IMR-90 (cell line): ENCODE measurements around the gene OPCML. TPM values are rescaled to one million over a fixed set of nuclear protein-coding genes. Genes with fewer than 3 reads are reported as not detected.

Experiments used
- ATAC-seq: fragments of 200-7000 bp; cut with Tn5 transposase; 2 replicates; pipeline ENCODE4 v1.9.1; 2020; ENCODE audit warnings: low read depth, mild to moderate bottlenecking, moderate library complexity
- BruUV-seq: library from RNA; stranded (reverse); fragments of 400-500 nt; replicated peaks from 2 replicates; lab custom pipeline; 2021; lab: Mats Ljungman, UMichigan
- CTCF ChIA-PET: fragments of 300-600 bp; formaldehyde crosslinking; extraction: SDS; loops from one replicate; lab custom pipeline; 2021; ENCODE audit warnings: antibody characterized with exemption; lab: Yijun Ruan, JAX
- POLR2A ChIA-PET: fragments of 300-600 bp; sonication (Branson Sonifier 250); formaldehyde crosslinking; loops from one replicate; lab custom pipeline; 2022; ENCODE audit warnings: antibody characterized with exemption; ENCODE audit not compliant: unreplicated experiment; lab: Charles Lee
- DNase-seq: peaks from one replicate; pipeline ENCODE4 v3.0.0; 2013
- H2AFZ ChIP-seq: replicated peaks from 2 replicates; pipeline ENCODE3; 2013; ENCODE audit warnings: low read length, mild to moderate bottlenecking; ENCODE audit not compliant: poor library complexity
- H2AK5ac ChIP-seq: 2 replicates; pipeline ENCODE4 v1.6.1; 2013; ENCODE audit warnings: low read depth, low read length, inconsistent platforms
- H2AK9ac ChIP-seq: replicated peaks from 2 replicates; pipeline ENCODE3; 2013; ENCODE audit warnings: mild to moderate bottlenecking, low read depth, low read length, moderate library complexity; ENCODE audit not compliant: poor library complexity
- H2BK120ac ChIP-seq: 2 replicates; pipeline ENCODE4 v1.6.1; 2013; ENCODE audit warnings: low read depth, low read length, inconsistent platforms
- H2BK15ac ChIP-seq: 3 replicates; pipeline ENCODE4 v1.6.1; 2013; ENCODE audit warnings: low read depth, low read length, inconsistent platforms
- H2BK20ac ChIP-seq: 2 replicates; pipeline ENCODE4 v1.6.1; 2013; ENCODE audit warnings: low read depth, mild to moderate bottlenecking, inconsistent platforms, low read length, moderate library complexity
- H2BK5ac ChIP-seq: 2 replicates; pipeline ENCODE4 v1.6.1; 2013; ENCODE audit warnings: mild to moderate bottlenecking, low read depth, low read length, inconsistent platforms; ENCODE audit not compliant: poor library complexity, severe bottlenecking
- H3K14ac ChIP-seq: replicated peaks from 2 replicates; pipeline ENCODE4 v1.6.1; 2013; ENCODE audit warnings: low read depth, low read length, inconsistent platforms
- H3K18ac ChIP-seq: 2 replicates; pipeline ENCODE4 v1.6.1; 2013; ENCODE audit warnings: low read depth, low read length, control low read depth
- H3K23ac ChIP-seq: 2 replicates; pipeline ENCODE4 v1.6.1; 2013; ENCODE audit warnings: low read depth, low read length, inconsistent platforms
- H3K27ac ChIP-seq: 2 replicates; pipeline ENCODE4 v1.5.1; 2013; ENCODE audit warnings: mild to moderate bottlenecking, control low read depth, low read length; ENCODE audit not compliant: insufficient read depth
- H3K27me3 ChIP-seq: 2 replicates; pipeline ENCODE4 v1.6.1; 2013; ENCODE audit warnings: low read length; ENCODE audit not compliant: control insufficient read depth, insufficient read depth
- H3K36me3 ChIP-seq: 2 replicates; pipeline ENCODE4 v1.6.1; 2013; ENCODE audit warnings: low read length, mixed read lengths; ENCODE audit not compliant: control insufficient read depth, insufficient read depth
- H3K4ac ChIP-seq: 2 replicates; pipeline ENCODE4 v1.6.1; 2013; ENCODE audit warnings: low read depth, low read length, inconsistent platforms
- H3K4me1 ChIP-seq: 2 replicates; pipeline ENCODE4 v1.6.1; 2013; ENCODE audit warnings: low read length, mixed read lengths; ENCODE audit not compliant: control insufficient read depth, insufficient read depth
- H3K4me2 ChIP-seq: 2 replicates; pipeline ENCODE4 v1.6.1; 2013; ENCODE audit warnings: low read depth, mild to moderate bottlenecking, control low read depth, low read length, moderate library complexity
- H3K4me3 ChIP-seq: 2 replicates; pipeline ENCODE4 v1.5.1; 2013; ENCODE audit warnings: low read depth, mild to moderate bottlenecking, control low read depth, low read length, moderate library complexity; ENCODE audit not compliant: insufficient read depth
- H3K56ac ChIP-seq: 2 replicates; pipeline ENCODE4 v1.6.1; 2013; ENCODE audit warnings: low read length, inconsistent platforms; ENCODE audit not compliant: insufficient read depth; ENCODE audit errors: extremely low read depth
- H3K79me1 ChIP-seq, 2 experiments: 2 replicates each; pipeline ENCODE4 v1.6.1; 2013; ENCODE audit warnings: low read length in 2 of 2, inconsistent platforms in 1 of 2, low read depth in 1 of 2
- H3K9ac ChIP-seq: 2 replicates; pipeline ENCODE4 v1.6.1; 2013; ENCODE audit warnings: low read depth, low read length, control low read depth
- H3K9me1 ChIP-seq: 2 replicates; pipeline ENCODE4 v1.6.1; 2013; ENCODE audit warnings: low read length, inconsistent platforms; ENCODE audit not compliant: insufficient read depth
- H3K9me3 ChIP-seq: 2 replicates; pipeline ENCODE4 v1.6.1; 2013; ENCODE audit warnings: low read length; ENCODE audit not compliant: control insufficient read depth, insufficient read depth
- H4K20me1 ChIP-seq: 2 replicates; pipeline ENCODE4 v1.6.1; 2013; ENCODE audit warnings: low read length, inconsistent platforms; ENCODE audit not compliant: insufficient read depth
- H4K5ac ChIP-seq: 2 replicates; pipeline ENCODE4 v1.6.1; 2013; ENCODE audit warnings: mild to moderate bottlenecking, low read depth, low read length, control low read depth
- H4K8ac ChIP-seq, 2 experiments: 2 replicates each; pipeline ENCODE4 v1.6.1; 2013; ENCODE audit warnings: low read depth in 2 of 2, low read length in 2 of 2, control low read depth in 1 of 2, inconsistent platforms in 1 of 2
- H4K91ac ChIP-seq: 2 replicates; pipeline ENCODE4 v1.6.1; 2013; ENCODE audit warnings: low read depth, low read length, inconsistent platforms; ENCODE audit not compliant: insufficient read depth
- BHLHE40 ChIP-seq: fragments of 150-350 bp; IDR thresholded peaks from 2 replicates; pipeline ENCODE4 v1.6.1; 2016; ENCODE audit warnings: mild to moderate bottlenecking, low read depth, low read length
- CEBPB ChIP-seq: IDR thresholded peaks from 2 replicates; pipeline ENCODE4 v1.6.1; 2012; ENCODE audit warnings: low read depth, low read length, improper control_type of control experiment
- FOS ChIP-seq: fragments of 150-350 bp; IDR thresholded peaks from 2 replicates; pipeline ENCODE4 v1.6.1; 2016; ENCODE audit warnings: low read depth, low read length
- MAFK ChIP-seq: IDR thresholded peaks from 2 replicates; pipeline ENCODE4 v1.6.1; 2012; ENCODE audit warnings: low read depth, low read length, improper control_type of control experiment
- POLR2A ChIP-seq: IDR thresholded peaks from 2 replicates; pipeline ENCODE4 v1.6.1; 2012; ENCODE audit warnings: mild to moderate bottlenecking, low read depth, low read length
- RAD21 ChIP-seq: IDR thresholded peaks from 2 replicates; pipeline ENCODE4 v1.6.1; 2012; ENCODE audit warnings: low read length, improper control_type of control experiment
- RFX5 ChIP-seq: IDR thresholded peaks from 2 replicates; pipeline ENCODE4 v1.8.0; 2012; ENCODE audit warnings: low read depth, mild to moderate bottlenecking, low read length, moderate library complexity
- SMC3 ChIP-seq: fragments of 150-350 bp; IDR thresholded peaks from 2 replicates; pipeline ENCODE4 v1.6.1; 2016; ENCODE audit warnings: low read depth, mild to moderate bottlenecking, antibody characterized with exemption, low read length, moderate library complexity
- WGBS, 2 experiments: methylation state at CpG; one replicate each; pipeline versions ENCODE4 v1.1.5 to v1.1.7; 2013; ENCODE audit warnings: missing lambda C conversion rate in 2 of 2; ENCODE audit not compliant: insufficient read length in 1 of 2; ENCODE audit errors: extremely low coverage in 2 of 2; 5-methylcytosine and 5-hydroxymethylcytosine counted together
- dilution Hi-C: fragments of 300-500 bp; cut with HindIII; formaldehyde crosslinking; loops from one replicate; pipeline ENCODE4 v1.14.3; 2018; ENCODE audit warnings: low sequenced_read_pairs; ENCODE audit not compliant: unreplicated experiment
- in situ Hi-C: fragments of 300-500 bp; cut with MboI; formaldehyde crosslinking; loops from 3 replicates; pipeline ENCODE4 v1.14.3; 2019; ENCODE audit warnings: low sequenced_read_pairs, inconsistent platforms, mixed read lengths
- intact Hi-C: fragments of 100-400 bp; cut with micrococcal nuclease; formaldehyde crosslinking; loops from 2 replicates; pipeline ENCODE4 v1.10.0; 2022
- polyA plus RNA-seq, 3 experiments: library from polyadenylated mRNA; depleted of rRNA; stranded (reverse); fragments of >200 nt; gene quantifications; 2 replicates each; pipeline ENCODE4 v1.2.3, GENCODE V29; 2012; ENCODE audit warnings: low replicate concordance in 1 of 3
- total RNA-seq: library from RNA; depleted of rRNA; stranded (reverse); fragments of >200 nt; gene quantifications from 2 replicates; pipeline ENCODE4 v1.2.3, GENCODE V29; 2012
- TF ChIP-seq, protein P1 (sequence below): fragments of 150-350 bp; IDR thresholded peaks from 2 replicates; pipeline ENCODE4 v1.6.1; 2017; ENCODE audit warnings: mild to moderate bottlenecking, antibody characterized with exemption, low read length, low read depth
- TF ChIP-seq, protein P2 (sequence below): fragments of 150-350 bp; IDR thresholded peaks from 2 replicates; pipeline ENCODE4 v1.6.1; 2016; ENCODE audit warnings: low read depth, mild to moderate bottlenecking, low read length, moderate library complexity, borderline replicate concordance
- TF ChIP-seq, protein P3 (sequence below): conservative IDR thresholded peaks from 2 replicates; pipeline ENCODE4 v1.5.1; 2012; ENCODE audit warnings: mild to moderate bottlenecking, low read depth, low read length, improper control_type of control experiment

OPCML gene
- total and polyA plus RNA-seq, 2 of the 4 experiments (the other 2 are of a cell fraction): under 0.01 to 2.6 TPM

DNA sequence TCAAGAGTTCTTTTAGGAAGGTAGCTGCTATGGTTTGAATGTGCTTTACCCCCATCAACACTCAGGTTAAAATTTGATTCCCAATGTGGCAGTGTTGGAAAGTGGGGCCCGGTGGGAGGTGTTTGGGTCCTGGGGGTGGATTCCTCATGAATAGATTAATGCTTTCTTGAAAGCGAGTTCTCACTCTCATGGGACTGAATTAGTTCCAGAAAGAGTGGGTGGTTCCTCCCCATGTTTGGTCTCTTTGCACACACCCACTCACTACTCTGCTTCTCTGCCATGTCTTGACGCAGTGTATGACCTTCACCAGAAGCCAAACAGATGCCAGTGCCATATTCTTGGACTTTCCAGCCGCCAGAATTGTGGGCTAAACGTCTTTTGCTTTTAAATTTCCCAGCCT, 394.4 kb downstream of the OPCML start:
- H3K27ac ChIP-seq: no peak overlapping the region
- WGBS, 2 experiments: no CpG with 5 or more reads among the region's 5 CpGs
- no peak overlapping the region for H2AK5ac ChIP-seq
- H3K56ac ChIP-seq: no peak overlapping the region
- no peak overlapping the region for H3K4ac ChIP-seq
- no peaks in the 10 kb centered on the region for H3K4me1 ChIP-seq
- no peak overlapping the region for H2AFZ ChIP-seq
- no peak overlapping the region for H2BK20ac ChIP-seq
- H4K8ac ChIP-seq: no peak overlapping the region
- TF ChIP-seq POLR2A (no peak), SMC3 (no peak), CEBPB (no peak), BHLHE40 (no peak), MAFK (no peak), RAD21 (no peak), FOS (no peak), RFX5 (no peak)
- TF ChIP-seq, protein P1, sequence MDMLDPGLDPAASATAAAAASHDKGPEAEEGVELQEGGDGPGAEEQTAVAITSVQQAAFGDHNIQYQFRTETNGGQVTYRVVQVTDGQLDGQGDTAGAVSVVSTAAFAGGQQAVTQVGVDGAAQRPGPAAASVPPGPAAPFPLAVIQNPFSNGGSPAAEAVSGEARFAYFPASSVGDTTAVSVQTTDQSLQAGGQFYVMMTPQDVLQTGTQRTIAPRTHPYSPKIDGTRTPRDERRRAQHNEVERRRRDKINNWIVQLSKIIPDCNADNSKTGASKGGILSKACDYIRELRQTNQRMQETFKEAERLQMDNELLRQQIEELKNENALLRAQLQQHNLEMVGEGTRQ: no peak
- TF ChIP-seq, protein P2, sequence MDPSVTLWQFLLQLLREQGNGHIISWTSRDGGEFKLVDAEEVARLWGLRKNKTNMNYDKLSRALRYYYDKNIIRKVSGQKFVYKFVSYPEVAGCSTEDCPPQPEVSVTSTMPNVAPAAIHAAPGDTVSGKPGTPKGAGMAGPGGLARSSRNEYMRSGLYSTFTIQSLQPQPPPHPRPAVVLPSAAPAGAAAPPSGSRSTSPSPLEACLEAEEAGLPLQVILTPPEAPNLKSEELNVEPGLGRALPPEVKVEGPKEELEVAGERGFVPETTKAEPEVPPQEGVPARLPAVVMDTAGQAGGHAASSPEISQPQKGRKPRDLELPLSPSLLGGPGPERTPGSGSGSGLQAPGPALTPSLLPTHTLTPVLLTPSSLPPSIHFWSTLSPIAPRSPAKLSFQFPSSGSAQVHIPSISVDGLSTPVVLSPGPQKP: no peak
- TF ChIP-seq, protein P3, sequence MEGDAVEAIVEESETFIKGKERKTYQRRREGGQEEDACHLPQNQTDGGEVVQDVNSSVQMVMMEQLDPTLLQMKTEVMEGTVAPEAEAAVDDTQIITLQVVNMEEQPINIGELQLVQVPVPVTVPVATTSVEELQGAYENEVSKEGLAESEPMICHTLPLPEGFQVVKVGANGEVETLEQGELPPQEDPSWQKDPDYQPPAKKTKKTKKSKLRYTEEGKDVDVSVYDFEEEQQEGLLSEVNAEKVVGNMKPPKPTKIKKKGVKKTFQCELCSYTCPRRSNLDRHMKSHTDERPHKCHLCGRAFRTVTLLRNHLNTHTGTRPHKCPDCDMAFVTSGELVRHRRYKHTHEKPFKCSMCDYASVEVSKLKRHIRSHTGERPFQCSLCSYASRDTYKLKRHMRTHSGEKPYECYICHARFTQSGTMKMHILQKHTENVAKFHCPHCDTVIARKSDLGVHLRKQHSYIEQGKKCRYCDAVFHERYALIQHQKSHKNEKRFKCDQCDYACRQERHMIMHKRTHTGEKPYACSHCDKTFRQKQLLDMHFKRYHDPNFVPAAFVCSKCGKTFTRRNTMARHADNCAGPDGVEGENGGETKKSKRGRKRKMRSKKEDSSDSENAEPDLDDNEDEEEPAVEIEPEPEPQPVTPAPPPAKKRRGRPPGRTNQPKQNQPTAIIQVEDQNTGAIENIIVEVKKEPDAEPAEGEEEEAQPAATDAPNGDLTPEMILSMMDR: no peak
- no peak overlapping the region for H2BK5ac ChIP-seq
- intact Hi-C loops (no loop called here), dilution Hi-C loops (no loop called here), in situ Hi-C loops (no loop called here)
- H3K9ac ChIP-seq: no peak overlapping the region
- no peaks in the 10 kb centered on the region for H4K20me1 ChIP-seq
- H2BK120ac ChIP-seq: no peak overlapping the region
- POLR2A ChIA-PET: no interaction called here
- H4K5ac ChIP-seq: no peak overlapping the region
- no peak overlapping the region for H4K91ac ChIP-seq
- no peaks in the 10 kb centered on the region for H3K36me3 ChIP-seq
- no TSS peak for BruUV-seq
- DNase-seq (no peak), ATAC-seq (no peak)
- no peaks in the 10 kb centered on the region for H3K79me1 ChIP-seq
- H2BK15ac ChIP-seq: no peak overlapping the region
- peaks cover 16% of the 10 kb centered on the region for H3K9me3 ChIP-seq
- no peaks in the 10 kb centered on the region for H3K27me3 ChIP-seq
- no peaks in the 10 kb centered on the region for H3K9me1 ChIP-seq
- CTCF ChIA-PET: no interaction called here
- no peak overlapping the region for H3K4me2 ChIP-seq
- no peak overlapping the region for H3K23ac ChIP-seq
- H2AK9ac ChIP-seq: no peak overlapping the region
- no peak overlapping the region for H3K4me3 ChIP-seq
- H3K14ac ChIP-seq: no peak overlapping the region
- no peak overlapping the region for H3K18ac ChIP-seq
